Measurements from ENCODE around the gene ADAM17.

The ADAM17 gene

DNA sequence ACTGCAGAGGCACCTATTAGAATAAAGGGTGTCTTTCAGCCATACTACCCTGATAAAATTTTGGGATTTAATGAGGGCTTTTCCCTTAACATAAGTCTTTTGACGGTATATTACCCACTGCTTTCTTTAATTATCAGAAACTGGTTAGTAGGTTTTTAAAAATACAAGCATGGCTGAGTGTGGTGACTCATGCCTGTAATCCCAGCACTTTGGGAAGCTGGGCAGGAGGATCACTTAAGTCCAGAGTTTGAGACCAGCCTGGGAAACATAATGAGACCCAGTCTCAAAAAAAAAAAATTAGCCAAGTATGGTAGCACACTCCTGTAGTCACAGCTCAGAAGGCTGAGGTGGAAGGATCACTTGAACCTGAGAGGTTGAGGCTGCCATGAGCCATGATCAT, 116.1 kb downstream of the ADAM17 start:
- Histone ChIP-seq H3K9me3 (replicated peaks; ENCODE audit: low read length) (no peaks in the 10 kb centered on the region), H3K27me3 (ENCODE audit: control insufficient read depth, insufficient read depth, low read length) (no peaks in the 10 kb centered on the region), H3K4me2 (ENCODE audit: low read length) (peak overlapping the region; percentile 69), H3K9ac (ENCODE audit: low read depth, low read length) (peak overlapping the region; percentile 65), H3K4me1 (ENCODE audit: control insufficient read depth, insufficient read depth, low read length) (peaks cover 19% of the 10 kb centered on the region), H3K4me3 (ENCODE audit: low read length) (peak overlapping the region; percentile 22), H3K36me3 (ENCODE audit: insufficient read depth, low read length) (peaks cover 45% of the 10 kb centered on the region)
